PFSK-1 (cell line): Measurements from ENCODE around the gene TNIP1.

ENCODE experiments used
- POLR2AphosphoS5 ChIP-seq: IDR thresholded peaks from 2 replicates; pipeline ENCODE4 v1.6.1; 2012; ENCODE audit warnings: low read depth, mild to moderate bottlenecking, control low read depth, low read length, moderate library complexity
- REST ChIP-seq, 2 experiments: IDR thresholded peaks; 2 replicates each; pipeline versions ENCODE4 v1.6.1 to v1.8.0; 2011 to 2012; ENCODE audit warnings: low read depth in 2 of 2, low read length in 2 of 2, control low read depth in 1 of 2, inconsistent platforms in 1 of 2, mild to moderate bottlenecking in 1 of 2, moderate library complexity in 1 of 2; ENCODE audit not compliant: insufficient read depth in 1 of 2
- TAF1 ChIP-seq: IDR thresholded peaks from 2 replicates; pipeline ENCODE4 v1.6.1; 2012; ENCODE audit warnings: low read length, control low read depth, borderline replicate concordance; ENCODE audit not compliant: insufficient read depth

- TF ChIP-seq POLR2AphosphoS5 (no peak), TAF1 (no peak), REST (IDR thresholded peaks at IDR 0.05; ENCODE audit: insufficient read depth in 1 of 2, low read depth in 2 of 2, low read length in 2 of 2) (no peak)
Measured at GRCh38 chr5:151012862-151013261, 68.0 kb downstream of the TNIP1 start.
